ENCODE data around the gene C1GALT1.

DNA sequence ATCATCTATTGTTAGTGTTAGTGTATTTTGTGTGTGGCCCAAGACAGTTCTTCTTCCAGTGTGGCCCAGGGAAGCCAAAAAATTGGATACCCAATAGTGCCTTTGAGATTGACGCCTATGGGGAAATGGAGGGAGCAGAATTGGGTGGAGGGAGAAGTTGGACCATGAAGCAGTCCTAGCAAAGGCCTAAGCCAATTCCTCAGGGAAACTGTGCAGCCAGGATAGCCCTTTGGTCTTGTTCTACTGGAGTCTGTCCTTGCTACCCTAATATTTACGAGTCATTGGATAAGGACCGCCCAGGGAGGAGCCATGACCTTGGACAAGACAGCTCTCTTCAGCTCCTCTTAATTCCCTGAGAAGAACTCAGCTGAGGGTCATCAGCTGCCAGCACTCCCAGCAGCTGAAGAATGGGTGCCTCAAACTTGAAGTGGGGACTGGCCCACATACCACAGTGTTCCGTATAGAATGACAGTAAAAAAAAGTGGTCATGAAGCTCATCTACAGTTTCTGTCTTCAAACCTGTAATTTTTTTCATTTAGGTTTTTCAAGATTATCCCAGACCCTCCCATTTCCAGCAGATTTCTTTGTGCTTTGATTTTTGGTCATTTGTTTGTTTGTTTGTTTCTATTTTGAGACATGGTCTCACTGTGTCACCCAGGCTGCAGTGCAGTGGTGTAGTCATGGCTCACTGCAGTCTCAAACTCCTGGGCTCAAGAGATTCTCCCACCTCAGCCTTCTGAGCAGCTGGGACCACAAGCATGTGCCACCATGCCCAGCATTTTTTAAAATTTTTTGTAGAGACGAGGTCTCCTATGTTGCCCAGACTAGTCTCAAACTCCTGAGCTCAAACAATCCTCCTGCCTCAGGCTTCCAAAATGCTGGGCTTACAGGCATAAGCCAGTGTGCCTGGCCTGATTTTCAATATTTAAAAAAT lies 81.2 kb downstream of the C1GALT1 start:
- TF ChIP-seq, protein P1, sequence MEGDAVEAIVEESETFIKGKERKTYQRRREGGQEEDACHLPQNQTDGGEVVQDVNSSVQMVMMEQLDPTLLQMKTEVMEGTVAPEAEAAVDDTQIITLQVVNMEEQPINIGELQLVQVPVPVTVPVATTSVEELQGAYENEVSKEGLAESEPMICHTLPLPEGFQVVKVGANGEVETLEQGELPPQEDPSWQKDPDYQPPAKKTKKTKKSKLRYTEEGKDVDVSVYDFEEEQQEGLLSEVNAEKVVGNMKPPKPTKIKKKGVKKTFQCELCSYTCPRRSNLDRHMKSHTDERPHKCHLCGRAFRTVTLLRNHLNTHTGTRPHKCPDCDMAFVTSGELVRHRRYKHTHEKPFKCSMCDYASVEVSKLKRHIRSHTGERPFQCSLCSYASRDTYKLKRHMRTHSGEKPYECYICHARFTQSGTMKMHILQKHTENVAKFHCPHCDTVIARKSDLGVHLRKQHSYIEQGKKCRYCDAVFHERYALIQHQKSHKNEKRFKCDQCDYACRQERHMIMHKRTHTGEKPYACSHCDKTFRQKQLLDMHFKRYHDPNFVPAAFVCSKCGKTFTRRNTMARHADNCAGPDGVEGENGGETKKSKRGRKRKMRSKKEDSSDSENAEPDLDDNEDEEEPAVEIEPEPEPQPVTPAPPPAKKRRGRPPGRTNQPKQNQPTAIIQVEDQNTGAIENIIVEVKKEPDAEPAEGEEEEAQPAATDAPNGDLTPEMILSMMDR (IDR thresholded peaks at IDR 0.05) = no peak
- TF ChIP-seq POLR2A (IDR thresholded peaks at IDR 0.05) (no peak), EP300 (IDR thresholded peaks at IDR 0.05) (no peak)
